Skin of body (tissue), 2 donors: Measurements from ENCODE around the gene B4GALT2. TPM values are rescaled to one million over a fixed set of nuclear protein-coding genes. Genes with fewer than 3 reads are reported as not detected.

Experiments used
- DNase-seq: peaks from one replicate; lab custom pipeline; 2025; lab: John Stamatoyannopoulos, UW
- total RNA-seq: library from RNA; depleted of rRNA; stranded (reverse); fragments of >200 nt; gene quantifications from one replicate; pipeline ENCODE4 v1.2.3, GENCODE V29; 2014

B4GALT2 gene
- total RNA-seq, 1 donor from 2014 or later: 20.8 TPM

DNA sequence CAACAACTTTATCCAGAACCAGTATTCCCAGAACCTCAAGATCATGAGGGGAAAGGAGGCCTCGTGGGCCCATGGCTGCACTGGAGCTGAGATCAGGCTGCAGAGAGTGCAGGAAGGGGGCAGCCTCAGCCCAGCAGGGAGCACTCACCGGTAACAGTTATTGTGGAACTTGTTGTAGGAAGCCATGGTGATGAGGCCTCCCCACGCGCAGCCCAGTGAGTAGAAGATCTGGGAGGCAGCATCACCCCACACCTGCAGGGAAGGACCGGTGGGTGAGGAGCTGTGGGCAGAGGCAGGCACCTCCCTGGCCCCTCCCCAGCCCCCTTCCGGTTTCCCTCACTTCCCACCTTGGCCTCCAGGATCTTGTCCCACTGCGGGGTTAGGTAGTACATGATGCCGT lies 23.2 kb downstream of the B4GALT2 start:
- DNase-seq: no peak

DNA sequence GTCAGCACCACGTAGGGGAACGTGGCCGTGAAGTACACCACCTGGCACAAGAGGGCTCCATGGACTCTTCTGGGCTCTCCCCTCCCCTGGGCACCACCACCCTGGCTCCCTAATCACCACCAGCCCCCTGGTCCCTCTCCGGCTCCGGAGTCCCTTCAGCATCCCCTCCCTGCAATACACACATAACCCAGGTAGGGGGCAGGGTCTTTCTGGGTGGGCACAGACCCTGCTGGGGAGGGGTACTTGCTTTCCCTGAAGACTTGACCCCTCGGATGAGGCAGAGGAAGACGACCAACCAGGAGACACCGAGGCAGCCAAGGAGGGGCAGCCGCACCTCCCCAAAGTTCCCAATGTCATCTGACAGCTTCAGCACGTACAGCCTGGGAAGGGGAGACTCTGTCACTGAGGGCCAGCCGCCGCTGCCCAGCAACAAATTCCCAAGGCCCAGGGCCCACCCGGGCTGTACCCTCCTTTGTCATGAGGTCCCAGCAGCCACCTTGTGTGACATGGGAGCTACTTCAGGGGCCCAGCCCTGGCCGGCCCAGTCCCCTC lies 23.7 kb downstream of the B4GALT2 start:
- no peak for DNase-seq

DNA sequence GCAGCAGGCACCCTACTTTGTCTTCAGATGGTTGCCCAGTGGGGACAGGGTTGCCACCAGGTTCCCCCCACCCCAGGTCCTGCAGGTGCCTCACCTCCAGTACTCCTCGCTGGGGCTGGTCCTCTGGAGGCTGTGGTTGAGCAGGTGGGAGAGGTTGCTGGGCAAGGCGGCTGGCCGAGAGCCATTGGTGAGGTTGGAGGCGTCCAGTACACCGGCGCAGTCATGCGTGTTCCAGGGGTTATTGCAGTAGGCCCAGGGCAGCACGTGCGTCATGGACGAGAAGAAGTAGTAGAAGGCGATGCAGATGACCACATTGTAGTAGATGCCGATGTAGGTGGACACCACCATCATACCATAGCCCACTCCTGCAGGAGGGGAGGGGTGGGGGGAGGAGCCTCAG lies 29.2 kb downstream of the B4GALT2 start:
- DNase-seq: no peak

DNA sequence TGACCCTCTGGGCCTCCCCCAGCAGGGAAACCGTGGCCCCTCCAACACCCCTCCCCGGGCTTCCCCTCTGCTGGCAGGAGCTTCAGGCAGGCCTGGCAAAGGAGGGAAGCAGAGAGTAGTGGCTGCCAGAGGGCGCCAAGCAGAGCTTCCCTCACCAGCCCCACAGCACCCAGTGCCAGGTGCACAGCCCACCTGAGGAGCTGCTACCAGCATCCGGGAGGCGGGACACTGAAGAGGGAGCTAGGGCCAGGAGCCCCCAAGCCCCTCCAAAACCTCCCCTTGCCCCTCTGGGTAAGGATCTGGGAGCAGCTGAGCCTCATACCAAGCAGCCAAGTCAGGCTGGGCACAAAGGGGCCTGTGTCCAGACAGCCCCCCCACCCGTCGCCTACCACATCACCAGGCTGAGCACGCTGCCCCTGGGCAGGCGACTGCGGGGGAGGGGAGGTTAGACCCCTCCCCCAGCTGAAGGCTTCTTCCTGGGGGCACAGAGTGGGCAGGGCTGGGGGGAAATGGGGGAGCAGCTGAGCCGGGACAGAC lies 32.0 kb downstream of the B4GALT2 start:
- DNase-seq: no peak

DNA sequence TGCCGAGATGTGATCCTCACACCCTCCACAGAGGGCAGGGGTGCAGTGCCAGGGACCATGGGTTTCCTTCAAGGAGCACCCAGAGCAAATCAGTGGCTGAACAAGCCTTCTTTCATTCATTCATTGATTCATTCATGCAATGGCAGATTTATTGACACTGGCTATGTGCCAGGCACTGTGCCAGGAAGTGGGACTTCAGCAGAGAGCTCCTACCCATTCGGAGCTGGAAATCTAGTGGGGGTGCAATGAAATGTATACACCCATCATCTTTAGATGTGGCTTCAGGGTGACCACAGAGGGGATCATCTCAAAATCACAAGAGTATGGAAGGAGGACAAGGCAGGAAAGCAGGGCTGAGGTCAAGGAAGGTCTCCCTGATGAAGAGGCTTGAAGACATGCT lies 33.4 kb downstream of the B4GALT2 start:
- DNase-seq: no peak

DNA sequence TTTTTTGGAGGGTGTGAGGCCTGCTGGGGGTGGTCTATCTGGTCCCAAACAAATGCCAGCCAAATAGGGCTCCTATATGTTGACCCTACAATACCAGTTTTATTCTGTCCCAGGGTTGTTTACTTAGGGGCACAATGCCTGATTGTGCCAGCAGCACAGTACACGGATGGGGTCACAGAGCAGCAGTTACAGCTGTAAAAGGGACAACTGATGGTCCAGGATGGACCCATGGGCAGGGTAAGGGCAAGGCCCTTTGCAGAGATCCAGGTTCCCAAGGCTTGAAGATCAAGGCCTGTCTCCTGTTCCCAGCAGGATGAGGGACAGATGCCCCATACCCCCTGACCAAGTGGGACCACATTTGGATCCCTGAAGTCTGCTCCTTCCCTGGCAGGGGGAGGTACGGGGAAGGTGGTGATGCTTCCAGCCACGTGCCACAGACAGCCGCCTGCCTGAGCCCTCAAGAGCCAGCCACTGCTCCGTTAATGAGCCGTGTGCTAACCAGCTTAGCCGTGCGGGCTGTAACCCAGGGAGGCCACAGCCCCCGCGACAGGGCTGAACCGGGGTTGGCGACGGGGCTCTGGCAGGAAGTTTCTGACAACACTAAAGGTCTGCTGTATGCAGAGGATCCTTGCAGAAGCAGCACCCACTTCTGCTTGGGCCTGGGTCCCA lies 34.1 kb downstream of the B4GALT2 start:
- no peak for DNase-seq

DNA sequence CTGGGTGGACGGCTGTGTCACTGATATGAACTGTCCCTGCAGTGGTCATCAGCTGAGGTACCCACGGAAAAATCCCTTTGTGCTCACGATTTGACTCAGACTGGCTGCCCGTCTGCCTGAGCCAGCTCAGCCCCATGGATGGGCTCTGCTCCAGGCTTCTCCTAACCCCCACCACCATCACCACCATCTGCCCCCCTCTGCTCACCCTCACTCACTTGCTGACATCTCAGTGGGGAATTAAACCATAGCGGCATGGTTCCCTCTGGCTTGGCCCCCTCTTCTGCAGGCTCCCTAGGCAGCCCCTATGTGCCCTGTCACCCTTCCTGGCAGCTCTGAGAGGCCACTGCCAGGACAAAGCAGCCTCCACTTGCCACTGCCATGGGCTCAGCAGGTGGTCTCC lies 34.9 kb downstream of the B4GALT2 start:
- no peak for DNase-seq

DNA sequence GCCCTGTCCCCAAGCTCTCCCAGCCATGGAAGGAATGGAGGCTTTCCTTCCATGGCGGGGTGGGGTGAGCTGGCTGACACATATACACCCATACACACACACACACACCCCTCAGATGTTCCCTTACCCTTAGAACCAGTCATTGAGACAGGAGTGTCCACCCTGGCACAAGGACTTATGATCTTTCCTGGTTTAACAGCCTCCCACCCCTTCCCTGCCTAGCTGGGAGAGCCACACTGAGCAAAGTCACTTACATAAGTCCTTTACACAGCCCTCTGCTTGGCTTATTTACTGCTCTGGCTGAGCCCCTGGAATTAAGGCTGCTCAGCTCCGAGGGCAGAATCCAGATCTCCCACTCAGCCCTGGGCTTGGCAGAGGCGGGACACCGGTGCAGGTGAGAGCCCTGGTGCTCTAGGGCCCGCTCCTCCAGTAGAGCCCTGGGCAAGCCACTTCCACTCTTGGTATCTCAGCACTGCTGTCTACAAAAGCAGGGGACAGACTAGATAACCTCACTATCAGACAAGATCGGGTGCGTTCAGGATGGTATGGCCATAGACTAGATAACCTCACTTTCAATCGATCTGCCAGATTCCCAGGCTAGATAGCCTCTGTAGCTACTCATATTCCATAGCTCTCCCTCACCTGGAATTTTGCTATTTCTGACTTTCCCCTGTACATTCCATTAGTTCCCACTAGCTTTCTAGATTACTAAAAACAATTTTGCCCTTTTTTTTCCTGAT lies 35.5 kb downstream of the B4GALT2 start:
- DNase-seq: no peak

DNA sequence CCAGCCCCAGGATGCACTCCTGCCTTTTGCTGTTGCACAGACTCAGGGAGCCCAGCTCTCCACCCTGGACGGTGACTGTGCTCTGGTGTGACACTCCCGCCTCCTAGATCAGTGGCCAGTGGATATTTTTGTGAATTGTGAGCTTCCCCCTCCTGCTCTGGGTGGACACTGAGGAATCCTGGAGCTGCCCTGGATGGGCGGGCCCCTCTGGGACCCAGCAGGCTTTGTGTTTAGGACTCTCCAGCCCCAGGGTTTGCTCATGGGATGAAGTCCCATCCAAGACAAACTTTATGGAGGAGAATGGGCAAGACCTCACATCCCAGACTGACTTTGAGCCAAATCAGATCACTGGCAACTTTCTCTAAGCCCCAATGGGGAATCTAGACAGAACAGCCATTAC lies 36.2 kb downstream of the B4GALT2 start:
- DNase-seq: no peak

DNA sequence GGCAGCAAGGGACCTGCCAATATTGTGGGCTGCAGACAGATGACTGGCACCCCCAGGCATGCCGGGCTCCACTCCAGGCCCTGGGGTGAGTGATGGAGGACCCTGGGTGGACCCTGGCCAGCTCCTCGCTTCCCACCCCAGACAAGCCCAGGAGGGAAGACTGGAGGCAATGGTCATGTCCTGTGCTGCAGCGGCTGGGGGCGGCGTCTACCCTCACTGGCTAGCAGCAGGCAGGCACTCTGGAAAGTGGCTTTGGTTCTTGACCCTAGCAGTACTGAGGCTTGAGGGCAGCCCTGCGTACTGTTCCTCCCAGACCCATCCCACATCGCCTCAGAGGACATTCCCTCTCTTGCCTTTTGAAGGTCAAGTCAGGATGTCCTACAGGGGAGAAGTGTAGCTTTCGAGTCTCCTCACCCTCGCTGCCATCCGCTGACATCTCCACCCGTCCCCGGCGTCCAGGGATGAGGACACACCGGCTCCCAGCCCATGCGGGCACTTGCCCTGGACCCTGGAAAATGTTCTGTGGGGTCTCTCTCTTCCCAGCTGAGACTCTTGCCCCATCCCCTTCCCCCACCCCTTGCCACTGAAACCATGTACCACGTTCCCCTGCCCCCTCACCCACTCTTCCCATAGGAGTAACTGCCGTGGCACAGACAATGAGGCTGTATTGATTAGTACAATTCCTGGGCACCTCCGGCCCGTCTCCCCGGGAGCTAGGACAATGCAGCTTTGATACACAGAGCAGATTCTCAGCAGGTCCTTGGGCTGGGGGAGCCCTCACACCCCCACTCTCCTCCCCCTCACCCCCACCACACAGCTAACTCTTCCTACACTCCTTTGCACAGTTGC lies 37.3 kb downstream of the B4GALT2 start:
- DNase-seq: no peak

DNA sequence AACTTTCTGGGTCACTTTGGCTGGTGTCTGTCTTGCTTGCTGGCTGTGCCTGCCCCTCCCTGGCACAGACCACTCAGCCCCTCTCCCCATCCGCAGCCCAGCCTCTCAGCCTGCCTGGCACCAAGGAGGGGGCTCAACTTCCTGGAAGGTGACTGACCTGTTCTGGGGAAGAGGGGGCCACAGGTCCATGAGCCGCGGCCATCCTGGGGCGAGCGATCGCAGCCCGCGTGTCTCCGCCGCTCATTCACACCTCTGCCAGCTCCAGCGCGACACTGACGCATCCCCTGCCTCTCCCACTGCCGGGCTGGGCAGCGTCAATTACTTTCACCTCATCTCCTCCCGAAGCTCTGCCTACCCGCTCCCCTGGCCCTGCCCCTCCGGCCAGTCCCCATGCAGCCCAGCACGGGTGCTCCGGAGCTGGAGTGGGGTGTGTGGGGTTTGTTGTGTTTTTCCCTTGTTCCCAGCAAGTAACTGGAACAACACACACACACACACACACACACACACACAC lies 37.9 kb downstream of the B4GALT2 start:
- DNase-seq: no peak

DNA sequence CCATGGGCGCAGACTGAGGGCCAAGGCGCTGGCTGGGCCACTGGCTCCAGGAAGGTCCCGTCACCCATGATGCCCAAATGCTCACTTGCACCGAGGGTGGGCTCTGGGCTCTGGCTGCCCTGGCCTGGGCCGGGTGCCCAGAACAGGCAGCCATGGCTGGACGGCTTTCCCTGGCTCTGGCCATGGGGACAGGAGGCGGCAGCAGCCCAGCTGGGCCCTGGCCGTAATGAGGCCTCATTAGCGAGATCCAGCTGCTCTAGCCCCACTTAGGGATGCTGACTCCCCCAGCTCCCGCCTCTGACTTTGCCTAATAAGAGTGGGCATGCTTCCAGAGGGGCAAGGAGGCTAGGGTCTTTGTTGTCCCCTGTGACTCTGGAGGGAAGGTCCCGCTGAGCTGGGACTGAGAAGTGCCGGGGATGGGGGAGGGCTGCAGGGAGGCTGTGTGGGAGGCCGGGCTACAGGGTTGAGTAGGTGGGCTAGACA lies 40.5 kb downstream of the B4GALT2 start:
- DNase-seq: no peak

DNA sequence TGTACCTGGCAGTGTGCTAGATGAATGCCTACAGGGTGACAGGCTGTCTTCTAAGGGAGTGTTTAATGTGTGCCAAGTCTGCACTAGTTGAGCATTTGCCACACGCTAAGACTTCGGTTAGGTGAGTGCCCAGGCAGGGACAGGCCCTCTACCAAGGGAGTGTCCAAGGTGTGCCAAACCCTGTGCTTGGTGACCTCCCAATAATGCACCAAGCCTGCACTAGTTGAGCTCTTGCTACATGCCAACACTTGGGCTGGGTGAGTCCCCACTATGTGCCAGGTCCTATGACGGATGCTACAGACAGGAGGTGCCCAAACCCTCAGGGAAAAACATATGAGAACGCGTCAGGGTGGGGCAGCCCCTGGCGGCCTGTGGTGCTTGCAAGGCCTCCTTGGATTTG lies 41.5 kb downstream of the B4GALT2 start:
- DNase-seq: no peak

DNA sequence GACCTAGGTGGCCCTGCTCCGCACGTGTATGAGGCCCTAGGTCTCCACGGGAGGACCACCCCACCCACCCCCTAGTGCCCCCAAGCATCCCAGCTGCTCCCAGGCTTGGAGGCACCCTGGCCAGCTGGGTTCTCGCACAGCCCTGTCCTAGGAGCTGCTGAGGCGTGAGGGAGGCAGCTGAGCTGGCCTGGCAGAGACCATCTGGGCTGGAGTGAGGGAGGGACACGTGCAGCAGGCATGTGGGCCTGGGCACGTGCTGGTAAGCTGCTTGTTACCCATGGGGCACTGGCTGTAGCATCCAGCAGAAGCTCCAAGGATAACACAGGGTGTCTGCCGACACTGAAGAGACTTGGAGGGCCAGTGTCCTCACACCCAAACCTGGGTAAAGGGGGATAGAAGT lies 42.1 kb downstream of the B4GALT2 start:
- no peak for DNase-seq

DNA sequence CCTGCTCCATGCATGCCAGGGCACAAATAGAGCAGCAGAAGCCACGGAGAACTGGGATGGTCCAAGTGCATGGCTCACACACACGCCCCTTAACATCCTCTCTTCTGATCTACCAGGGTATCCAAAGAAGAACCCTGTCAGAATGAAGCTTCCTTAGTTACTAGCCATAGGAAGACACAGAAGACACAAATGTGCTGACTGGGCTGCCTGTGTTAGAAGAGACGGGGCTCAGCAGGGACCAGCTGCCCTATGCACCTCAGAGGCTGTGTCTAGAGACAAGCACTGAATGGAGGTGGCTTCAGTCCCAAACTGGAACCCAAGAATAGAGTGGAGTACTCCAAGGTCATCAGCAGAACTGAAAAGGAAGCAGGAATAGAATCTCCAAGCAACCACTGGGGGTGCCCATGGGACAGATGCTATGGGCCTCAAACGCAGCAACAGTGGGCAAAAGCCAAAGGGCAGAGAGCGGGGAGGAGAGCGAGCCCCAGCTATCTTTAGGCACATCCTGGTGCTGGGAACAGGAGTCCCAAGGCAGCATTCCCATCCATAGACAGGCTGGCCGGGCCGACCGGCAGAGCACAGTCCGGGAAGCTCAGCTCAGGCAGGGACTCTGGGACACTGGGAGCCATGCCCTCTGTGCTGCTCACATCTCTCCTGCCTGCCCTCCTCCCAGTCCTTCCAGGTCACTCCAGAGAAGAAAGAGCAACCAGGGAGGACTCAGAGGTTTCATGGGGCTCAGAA lies 42.7 kb downstream of the B4GALT2 start:
- DNase-seq: no peak

DNA sequence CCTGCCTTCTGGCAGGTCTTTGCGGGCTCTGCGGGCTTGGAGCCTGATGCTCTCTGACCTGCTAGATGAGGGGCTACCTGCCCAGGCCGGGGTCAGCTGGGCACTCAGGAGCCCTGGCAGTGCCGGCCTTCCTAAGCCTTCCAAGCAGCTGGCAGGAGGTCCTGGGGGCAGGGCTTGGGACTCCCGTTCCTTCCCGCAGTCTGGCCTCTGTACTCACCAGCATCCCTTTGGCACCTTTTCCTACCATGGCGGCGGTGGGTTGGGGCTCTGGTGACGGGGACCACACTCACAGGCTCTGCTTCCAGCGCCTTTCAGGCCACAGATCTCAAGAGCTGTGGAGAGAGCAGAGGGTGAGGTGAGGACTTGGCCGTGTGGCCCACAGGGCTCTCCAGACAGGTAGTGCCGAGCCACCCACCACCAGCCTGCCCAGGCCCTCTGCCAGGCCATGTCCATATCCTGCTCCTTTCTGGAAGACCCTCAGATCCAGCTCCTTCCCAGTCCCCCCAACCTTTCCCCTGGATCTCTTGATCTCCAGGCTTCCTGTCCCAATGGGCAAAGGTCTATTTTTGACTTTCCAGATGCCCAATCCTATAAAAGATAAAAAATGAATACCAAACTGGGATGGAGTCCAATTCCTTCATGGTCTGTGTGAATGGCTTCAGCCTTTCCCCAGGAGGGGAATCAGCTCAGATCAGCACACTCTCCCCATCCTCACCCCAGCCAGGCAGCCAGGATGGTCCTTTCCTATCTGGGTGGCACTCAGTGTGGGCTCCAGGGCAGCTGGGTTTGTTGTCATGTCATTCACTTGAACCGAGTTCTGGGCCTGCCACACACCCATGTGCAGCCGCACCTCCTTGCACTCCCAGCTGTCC lies 45.3 kb downstream of the B4GALT2 start:
- DNase-seq: no peak

DNA sequence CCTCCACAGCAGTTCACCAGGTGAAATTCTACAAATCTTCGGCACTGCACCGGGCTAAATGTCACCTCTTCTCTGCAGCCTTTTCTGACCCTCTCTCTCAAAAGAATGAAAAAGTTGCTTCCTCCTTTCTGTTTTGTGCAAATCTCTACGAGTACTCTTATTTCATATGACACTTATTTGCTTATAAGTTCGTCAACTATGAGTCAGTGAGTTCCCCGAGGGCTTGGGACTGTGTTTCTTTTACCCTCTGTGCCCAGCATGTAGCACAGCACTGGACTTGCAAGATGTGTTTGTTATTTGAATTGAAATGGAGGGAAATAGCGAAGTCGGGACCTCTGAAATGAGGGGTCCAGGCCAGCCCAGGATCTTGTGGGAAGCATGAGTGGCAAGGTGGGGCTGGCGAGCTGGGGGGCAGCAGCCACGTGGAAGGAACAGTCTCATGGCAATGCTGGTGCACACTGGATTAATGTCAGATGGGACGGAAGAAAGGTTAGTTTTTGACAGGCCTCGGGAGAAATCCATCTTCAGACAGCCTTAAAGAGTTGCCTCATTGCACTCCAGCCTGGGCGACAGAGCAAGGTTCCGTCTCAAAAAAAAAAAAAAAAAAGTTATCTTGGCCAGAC lies 46.0 kb downstream of the B4GALT2 start:
- no peak for DNase-seq

DNA sequence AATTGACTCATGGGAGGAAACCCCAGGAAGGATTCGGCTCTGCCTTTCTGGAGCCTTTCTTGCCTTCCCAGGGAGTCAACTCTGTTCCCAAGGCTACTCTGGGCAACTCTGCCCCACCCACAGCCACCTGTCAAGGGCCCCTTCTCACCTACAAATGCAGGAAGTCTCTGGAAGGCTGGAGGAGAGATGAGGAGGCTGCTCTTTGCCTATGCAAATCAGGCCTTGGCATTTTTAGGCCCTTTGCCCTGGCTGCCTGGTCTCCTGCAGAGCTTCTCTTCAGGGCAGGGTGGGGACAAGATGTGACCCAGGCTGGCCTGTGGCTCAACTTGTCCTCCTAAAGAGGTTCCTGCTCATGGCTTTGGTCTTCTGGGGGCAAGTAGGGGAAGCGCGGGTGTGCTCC lies 46.8 kb downstream of the B4GALT2 start:
- no peak for DNase-seq

DNA sequence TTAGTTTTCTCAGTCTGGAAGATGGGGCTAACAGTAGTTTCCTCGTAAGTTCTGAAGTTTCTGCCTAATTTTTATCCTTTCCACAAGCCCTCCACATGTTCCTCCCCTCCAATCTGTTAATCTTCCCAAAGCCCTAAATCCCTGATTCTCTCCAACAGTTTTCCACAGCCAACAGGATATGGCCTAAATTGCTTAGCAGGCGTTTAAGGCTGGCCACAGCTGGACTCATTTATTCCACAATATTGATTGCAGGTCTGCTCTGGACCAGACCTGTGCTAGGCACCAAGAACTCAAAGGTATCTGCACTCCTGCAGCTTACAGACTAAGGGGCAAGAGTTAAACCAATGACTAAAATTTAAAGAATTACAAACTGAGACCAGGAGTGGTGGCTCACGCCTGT lies 48.3 kb downstream of the B4GALT2 start:
- DNase-seq: no peak
